22Rv1 (cell line): ENCODE results near the gene CES2.

Source experiments
- H3K27ac ChIP-seq: fragments of 450-650 bp; 2 replicates; pipeline ENCODE4 v1.5.1; 2017
- ZFX ChIP-seq: fragments of 450-650 bp; IDR thresholded peaks from 2 replicates; pipeline ENCODE4 v1.6.1; 2017; ENCODE audit warnings: antibody characterized with exemption, borderline replicate concordance
- TF ChIP-seq, protein P1 (sequence below): fragments of 450-650 bp; IDR thresholded peaks from 2 replicates; pipeline ENCODE4 v1.5.1; 2017; ENCODE audit warnings: mild to moderate bottlenecking

The CES2 gene

GRCh38 chr16:66908762-66909559 lies 26.4 kb upstream of the CES2 start:
- TF ChIP-seq ZFX = no peak
- TF ChIP-seq, protein P1, sequence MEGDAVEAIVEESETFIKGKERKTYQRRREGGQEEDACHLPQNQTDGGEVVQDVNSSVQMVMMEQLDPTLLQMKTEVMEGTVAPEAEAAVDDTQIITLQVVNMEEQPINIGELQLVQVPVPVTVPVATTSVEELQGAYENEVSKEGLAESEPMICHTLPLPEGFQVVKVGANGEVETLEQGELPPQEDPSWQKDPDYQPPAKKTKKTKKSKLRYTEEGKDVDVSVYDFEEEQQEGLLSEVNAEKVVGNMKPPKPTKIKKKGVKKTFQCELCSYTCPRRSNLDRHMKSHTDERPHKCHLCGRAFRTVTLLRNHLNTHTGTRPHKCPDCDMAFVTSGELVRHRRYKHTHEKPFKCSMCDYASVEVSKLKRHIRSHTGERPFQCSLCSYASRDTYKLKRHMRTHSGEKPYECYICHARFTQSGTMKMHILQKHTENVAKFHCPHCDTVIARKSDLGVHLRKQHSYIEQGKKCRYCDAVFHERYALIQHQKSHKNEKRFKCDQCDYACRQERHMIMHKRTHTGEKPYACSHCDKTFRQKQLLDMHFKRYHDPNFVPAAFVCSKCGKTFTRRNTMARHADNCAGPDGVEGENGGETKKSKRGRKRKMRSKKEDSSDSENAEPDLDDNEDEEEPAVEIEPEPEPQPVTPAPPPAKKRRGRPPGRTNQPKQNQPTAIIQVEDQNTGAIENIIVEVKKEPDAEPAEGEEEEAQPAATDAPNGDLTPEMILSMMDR = no peak
- no peak overlapping the region for H3K27ac ChIP-seq

DNA sequence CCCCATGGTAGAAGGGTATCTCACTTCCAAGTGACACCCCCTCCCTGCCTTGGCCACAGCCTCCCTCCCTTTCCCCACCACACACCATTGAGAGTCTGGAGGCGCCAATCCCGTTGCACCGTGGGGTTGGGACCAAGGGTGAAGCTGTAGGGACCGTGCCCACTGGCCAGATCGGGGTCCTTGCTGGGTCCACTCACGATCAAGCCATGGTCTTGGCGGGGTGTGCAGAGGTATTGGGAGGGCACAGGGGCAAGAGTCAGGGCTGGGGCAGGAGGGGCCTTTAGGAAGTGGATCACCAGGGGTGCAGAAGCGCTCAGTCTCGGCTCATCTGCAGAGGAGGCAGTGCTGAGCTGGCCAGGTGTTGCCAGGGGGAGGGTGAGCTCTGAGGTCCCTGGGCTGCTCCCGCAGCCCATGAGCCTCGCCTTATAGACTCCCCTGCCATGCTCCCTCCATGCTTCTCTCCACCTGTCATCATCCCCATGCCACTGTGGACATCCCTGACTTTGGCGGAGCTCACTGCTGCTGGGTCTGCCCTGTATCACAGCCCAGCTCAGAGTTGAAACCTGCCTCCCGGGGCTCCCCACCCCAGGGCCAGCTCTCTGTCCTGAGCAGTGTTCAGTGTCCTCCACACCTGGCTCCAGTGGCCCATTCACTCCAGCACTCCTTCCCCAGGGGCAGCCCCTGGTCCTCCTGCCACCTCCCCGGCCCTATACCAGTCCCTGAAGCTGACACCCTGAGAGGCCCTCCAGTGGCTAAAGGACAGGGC lies 25.0 kb upstream of the CES2 start:
- H3K27ac ChIP-seq = no peak overlapping the region
- TF ChIP-seq ZFX = no peak
- TF ChIP-seq, protein P1 = no peak

- H3K27ac ChIP-seq = no peak overlapping the region
- TF ChIP-seq, protein P1 = no peak
- no peak for TF ChIP-seq ZFX
Observed at GRCh38 chr16:66911112-66911511, 24.2 kb upstream of the CES2 start.

DNA sequence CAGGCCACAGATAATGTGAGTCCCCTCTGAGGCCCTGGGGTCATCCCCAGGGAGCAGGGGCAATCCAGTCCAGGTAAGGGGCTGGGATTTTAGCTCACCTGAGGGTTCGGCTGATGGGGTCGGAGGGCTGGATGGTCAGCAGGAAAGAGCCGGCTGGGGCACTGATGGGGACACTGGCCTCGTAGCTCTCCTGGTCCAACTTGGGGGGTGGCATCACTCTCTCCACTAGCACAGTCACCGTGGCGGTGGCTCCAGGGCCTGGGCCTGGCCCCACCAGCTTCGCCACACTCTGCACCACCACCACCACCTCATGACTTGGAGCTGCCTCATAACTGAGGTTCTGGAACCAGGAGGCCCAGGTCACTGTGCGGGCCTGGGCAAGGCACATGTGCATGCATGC lies 23.5 kb upstream of the CES2 start:
- H3K27ac ChIP-seq = no peak overlapping the region
- no peak for TF ChIP-seq ZFX
- TF ChIP-seq, protein P1 = no peak

GRCh38 chr16:66913081-66913480 lies 22.2 kb upstream of the CES2 start:
- TF ChIP-seq ZFX = no peak
- TF ChIP-seq, protein P1 = no peak

DNA sequence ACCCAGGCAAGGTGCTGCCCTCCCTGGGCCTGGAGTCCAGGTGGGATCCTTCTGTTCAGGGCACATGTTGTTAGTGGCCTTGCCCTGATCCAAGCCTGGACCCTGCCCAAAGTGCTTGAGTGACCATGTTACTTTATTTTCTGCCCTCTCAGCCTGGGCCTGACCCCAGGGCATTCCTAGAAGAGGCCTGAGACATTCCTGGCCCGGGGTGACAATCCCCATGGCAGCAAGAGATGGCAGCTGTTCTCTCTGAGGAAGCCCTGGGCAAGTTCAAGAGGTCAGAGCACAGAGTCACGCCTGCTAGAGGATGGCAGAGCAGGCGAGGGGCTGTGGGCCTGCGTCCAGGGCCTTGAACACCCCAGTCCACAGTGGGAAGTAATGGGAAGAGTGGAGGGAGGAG lies 21.6 kb upstream of the CES2 start:
- TF ChIP-seq, protein P1 = no peak
- TF ChIP-seq ZFX = no peak
- no peak overlapping the region for H3K27ac ChIP-seq

More at GRCh38 chr16:66913081-66913480, 22.2 kb upstream of the CES2 start:
- H3K27ac ChIP-seq = no peak overlapping the region

DNA sequence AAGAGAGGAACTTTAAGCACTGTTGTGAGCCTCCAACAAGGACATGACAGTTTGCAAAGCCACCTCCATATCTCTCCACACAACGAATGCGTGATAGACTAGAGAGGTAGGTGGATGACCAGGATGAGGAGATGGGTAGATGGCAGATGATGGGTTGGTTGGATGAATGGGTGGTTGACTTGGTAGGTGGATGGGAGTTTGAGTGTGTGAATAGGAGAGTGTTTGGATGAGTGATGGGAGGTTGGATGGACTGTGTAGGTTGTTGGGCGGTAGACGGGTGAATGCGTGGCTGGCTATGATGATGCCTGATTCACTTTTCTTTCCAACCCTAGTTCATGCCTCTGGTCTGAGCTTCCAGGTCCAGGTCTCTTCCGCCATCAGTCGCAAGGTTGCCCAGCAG lies 20.8 kb upstream of the CES2 start:
- H3K27ac ChIP-seq = no peak overlapping the region
- TF ChIP-seq, protein P1 = no peak
- TF ChIP-seq ZFX = no peak
